ENCODE results near the gene SLC25A47.
"Not testable (repeated sequence)": the region's sequence is repeated elsewhere in the genome, so short reads cannot be mapped to it uniquely, and the experiment has no call there.

SLC25A47 gene

GRCh38 chr14:100323121-100323941 lies at the start of gene SLC25A47:
TSS of gene SLC25A47 (plus strand) at chr14:100323339. CDS start at chr14:100323415, 76 bp downstream.
- no peak within 1 kb of the TSS for H3K4me3 ChIP-seq (ENCODE audit: low read depth, low read length)

GRCh38 chr14:100274250-100274649 lies 48.9 kb upstream of the SLC25A47 start:
- H3K4me3 ChIP-seq (ENCODE audit: low read depth, low read length), result no peak overlapping the region

GRCh38 chr14:100275214-100275613 lies 47.9 kb upstream of the SLC25A47 start:
- H3K4me3 ChIP-seq (ENCODE audit: low read depth, low read length), result no peak overlapping the region

- H3K4me3 ChIP-seq (ENCODE audit: low read depth, low read length), result no peak overlapping the region
These were observed 44.4 kb upstream of the SLC25A47 start for GRCh38 chr14:100278702-100279101.

GRCh38 chr14:100279133-100279532 lies 44.0 kb upstream of the SLC25A47 start:
- H3K4me3 ChIP-seq (ENCODE audit: low read depth, low read length), result no peak overlapping the region

GRCh38 chr14:100279563-100279962 lies 43.6 kb upstream of the SLC25A47 start:
- H3K4me3 ChIP-seq (ENCODE audit: low read depth, low read length), result no peak overlapping the region

- H3K4me3 ChIP-seq (ENCODE audit: low read depth, low read length), result no peak overlapping the region
These were observed 41.7 kb upstream of the SLC25A47 start for GRCh38 chr14:100281286-100282082.

GRCh38 chr14:100282083-100282350 lies 41.1 kb upstream of the SLC25A47 start:
- no peak overlapping the region for H3K4me3 ChIP-seq (ENCODE audit: low read depth, low read length)

- no peak overlapping the region for H3K4me3 ChIP-seq (ENCODE audit: low read depth, low read length)
These were observed 40.2 kb upstream of the SLC25A47 start for GRCh38 chr14:100282766-100283419.

- not testable (repeated sequence) for H3K4me3 ChIP-seq (ENCODE audit: low read depth, low read length)
These were observed 39.7 kb upstream of the SLC25A47 start for GRCh38 chr14:100283436-100283835.

GRCh38 chr14:100283984-100284881 lies 38.9 kb upstream of the SLC25A47 start:
- no peak overlapping the region for H3K4me3 ChIP-seq (ENCODE audit: low read depth, low read length)

- peak overlapping the region; percentile 53 for H3K4me3 ChIP-seq (ENCODE audit: low read depth, low read length)
These were observed 37.9 kb upstream of the SLC25A47 start for GRCh38 chr14:100285021-100285912.

- H3K4me3 ChIP-seq (ENCODE audit: low read depth, low read length), result no peak overlapping the region
These were observed 37.2 kb upstream of the SLC25A47 start for GRCh38 chr14:100285913-100286400.

GRCh38 chr14:100286484-100287191 lies 36.5 kb upstream of the SLC25A47 start:
- H3K4me3 ChIP-seq (ENCODE audit: low read depth, low read length), result no peak overlapping the region

GRCh38 chr14:100287202-100287997 lies 35.7 kb upstream of the SLC25A47 start:
- H3K4me3 ChIP-seq (ENCODE audit: low read depth, low read length), result no peak overlapping the region

- H3K4me3 ChIP-seq (ENCODE audit: low read depth, low read length), result not testable (repeated sequence)
These were observed 35.2 kb upstream of the SLC25A47 start for GRCh38 chr14:100287998-100288295.

GRCh38 chr14:100288382-100289185 lies 34.6 kb upstream of the SLC25A47 start:
- no peak overlapping the region for H3K4me3 ChIP-seq (ENCODE audit: low read depth, low read length)

All from iPS-11a (cell line).